PFSK-1 (cell line): Measurements from ENCODE around the gene PLCXD3.

Experiments used
- REST ChIP-seq, 2 experiments: IDR thresholded peaks; 2 replicates each; pipeline versions ENCODE4 v1.6.1 to v1.8.0; 2011 to 2012; ENCODE audit warnings: low read depth in 2 of 2, low read length in 2 of 2, control low read depth in 1 of 2, inconsistent platforms in 1 of 2, mild to moderate bottlenecking in 1 of 2, moderate library complexity in 1 of 2; ENCODE audit not compliant: insufficient read depth in 1 of 2
- TAF1 ChIP-seq: IDR thresholded peaks from 2 replicates; pipeline ENCODE4 v1.6.1; 2012; ENCODE audit warnings: low read length, control low read depth, borderline replicate concordance; ENCODE audit not compliant: insufficient read depth

- TF ChIP-seq REST (IDR thresholded peaks at IDR 0.05; ENCODE audit: insufficient read depth in 1 of 2, low read depth in 2 of 2, low read length in 2 of 2) (no peak), TAF1 (no peak)
These were observed 47.9 kb upstream of the PLCXD3 start for GRCh38 chr5:41558295-41558694.
